ENCODE measurements around the gene KANK4. TPM values are rescaled to one million over a fixed set of nuclear protein-coding genes. Genes with fewer than 3 reads are reported as not detected.

The KANK4 gene
- total RNA-seq, 2 experiments from 2014 or later = not detected

DNA sequence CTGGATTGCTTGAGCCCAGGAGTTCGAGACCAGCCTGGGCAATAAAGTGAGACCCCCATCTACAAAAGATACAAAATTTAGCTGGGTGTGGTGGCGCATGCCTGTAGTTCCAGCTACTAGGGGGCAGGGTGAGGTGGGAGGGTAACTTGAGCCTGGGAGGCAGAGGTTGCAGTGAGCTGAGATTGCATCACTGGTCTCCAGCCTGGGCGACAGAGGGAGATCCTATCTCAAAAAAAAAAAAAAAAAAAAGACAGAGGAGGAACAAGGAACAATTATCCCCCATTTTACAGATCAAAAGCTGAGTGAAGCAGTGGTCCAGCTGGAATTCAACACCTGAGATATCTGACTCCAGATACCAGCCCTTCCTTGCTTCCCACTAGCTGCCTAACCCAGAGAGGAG, 89.8 kb downstream of the KANK4 start:
- H3K27ac ChIP-seq (ENCODE audit: low read depth, low read length, poor library complexity, severe bottlenecking) = no peak overlapping the region
- H4K20me1 ChIP-seq (ENCODE audit: insufficient read depth, low read length) = no peaks in the 10 kb centered on the region
- H3K79me2 ChIP-seq (ENCODE audit: insufficient read depth, low read depth, low read length) = no peaks in the 10 kb centered on the region
- no peak overlapping the region for H3K4me3 ChIP-seq (ENCODE audit: low read depth, low read length, poor library complexity, severe bottlenecking)
- H3K4me2 ChIP-seq (ENCODE audit: low read length) = no peak overlapping the region
- ChIA-PET CTCF (ENCODE audit: unreplicated experiment) (no interaction called here), POLR2A (no interaction called here)
- H3K4me1 ChIP-seq (ENCODE audit: insufficient read depth, low read length, poor library complexity, severe bottlenecking) = no peaks in the 10 kb centered on the region
- BruUV-seq (replicated peaks) = no TSS peak
- H3K9me2 ChIP-seq (ENCODE audit: insufficient read depth, low read length) = no peaks in the 10 kb centered on the region
- intact Hi-C loops (cut with micrococcal nuclease; ENCODE audit: unreplicated experiment) = no loop called here
- no peak for TF ChIP-seq EZH2phosphoT487 (IDR thresholded peaks at IDR 0.05; ENCODE audit: borderline replicate concordance, low read depth, low read length)
- TF ChIP-seq, protein P1, sequence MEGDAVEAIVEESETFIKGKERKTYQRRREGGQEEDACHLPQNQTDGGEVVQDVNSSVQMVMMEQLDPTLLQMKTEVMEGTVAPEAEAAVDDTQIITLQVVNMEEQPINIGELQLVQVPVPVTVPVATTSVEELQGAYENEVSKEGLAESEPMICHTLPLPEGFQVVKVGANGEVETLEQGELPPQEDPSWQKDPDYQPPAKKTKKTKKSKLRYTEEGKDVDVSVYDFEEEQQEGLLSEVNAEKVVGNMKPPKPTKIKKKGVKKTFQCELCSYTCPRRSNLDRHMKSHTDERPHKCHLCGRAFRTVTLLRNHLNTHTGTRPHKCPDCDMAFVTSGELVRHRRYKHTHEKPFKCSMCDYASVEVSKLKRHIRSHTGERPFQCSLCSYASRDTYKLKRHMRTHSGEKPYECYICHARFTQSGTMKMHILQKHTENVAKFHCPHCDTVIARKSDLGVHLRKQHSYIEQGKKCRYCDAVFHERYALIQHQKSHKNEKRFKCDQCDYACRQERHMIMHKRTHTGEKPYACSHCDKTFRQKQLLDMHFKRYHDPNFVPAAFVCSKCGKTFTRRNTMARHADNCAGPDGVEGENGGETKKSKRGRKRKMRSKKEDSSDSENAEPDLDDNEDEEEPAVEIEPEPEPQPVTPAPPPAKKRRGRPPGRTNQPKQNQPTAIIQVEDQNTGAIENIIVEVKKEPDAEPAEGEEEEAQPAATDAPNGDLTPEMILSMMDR (conservative IDR thresholded peaks at IDR 0.05; ENCODE audit: low read length) = no peak
- no peak overlapping the region for H2AFZ ChIP-seq (ENCODE audit: low read length)
- no peaks in the 10 kb centered on the region for H3K36me3 ChIP-seq (ENCODE audit: insufficient read depth, low read length)
- DNase-seq (ENCODE audit: low spot score) = no peak
- no peaks in the 10 kb centered on the region for H3K9me3 ChIP-seq (ENCODE audit: low read length)

DNA sequence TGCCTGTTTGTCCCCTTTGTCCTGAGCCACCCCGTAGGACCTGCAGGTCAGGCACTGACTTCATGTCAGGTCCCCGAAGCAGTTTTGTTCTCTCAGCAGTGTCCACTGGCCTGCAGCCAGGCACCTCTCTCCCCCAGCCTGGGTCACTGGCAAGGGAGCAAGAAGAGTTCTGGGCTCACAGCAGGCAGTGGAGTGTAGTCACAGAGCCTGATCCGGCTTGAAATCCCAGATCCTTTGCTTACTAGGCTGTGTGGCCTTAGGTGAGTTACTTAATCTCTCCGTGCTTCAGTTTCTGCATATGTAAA, 90.4 kb downstream of the KANK4 start:
- Histone ChIP-seq H3K9me2 (ENCODE audit: insufficient read depth, low read length) (no peaks in the 10 kb centered on the region), H3K36me3 (ENCODE audit: insufficient read depth, low read length) (no peaks in the 10 kb centered on the region), H3K9me3 (ENCODE audit: low read length) (no peaks in the 10 kb centered on the region), H3K27ac (ENCODE audit: low read depth, low read length, poor library complexity, severe bottlenecking) (no peak overlapping the region), H2AFZ (ENCODE audit: low read length) (no peak overlapping the region), H3K4me1 (ENCODE audit: insufficient read depth, low read length, poor library complexity, severe bottlenecking) (no peaks in the 10 kb centered on the region), H3K4me2 (ENCODE audit: low read length) (no peak overlapping the region), H3K4me3 (ENCODE audit: low read depth, low read length, poor library complexity, severe bottlenecking) (no peak overlapping the region), H3K79me2 (ENCODE audit: insufficient read depth, low read depth, low read length) (no peaks in the 10 kb centered on the region), H4K20me1 (ENCODE audit: insufficient read depth, low read length) (no peaks in the 10 kb centered on the region)
- ChIA-PET POLR2A (no interaction called here), CTCF (ENCODE audit: unreplicated experiment) (no interaction called here)
- no TSS peak for BruUV-seq (replicated peaks)
- intact Hi-C loops (cut with micrococcal nuclease; ENCODE audit: unreplicated experiment) = no loop called here
- DNase-seq (ENCODE audit: low spot score) = no peak
- TF ChIP-seq, protein P1 (conservative IDR thresholded peaks at IDR 0.05; ENCODE audit: low read length) = no peak
- no peak for TF ChIP-seq EZH2phosphoT487 (IDR thresholded peaks at IDR 0.05; ENCODE audit: borderline replicate concordance, low read depth, low read length)

DNA sequence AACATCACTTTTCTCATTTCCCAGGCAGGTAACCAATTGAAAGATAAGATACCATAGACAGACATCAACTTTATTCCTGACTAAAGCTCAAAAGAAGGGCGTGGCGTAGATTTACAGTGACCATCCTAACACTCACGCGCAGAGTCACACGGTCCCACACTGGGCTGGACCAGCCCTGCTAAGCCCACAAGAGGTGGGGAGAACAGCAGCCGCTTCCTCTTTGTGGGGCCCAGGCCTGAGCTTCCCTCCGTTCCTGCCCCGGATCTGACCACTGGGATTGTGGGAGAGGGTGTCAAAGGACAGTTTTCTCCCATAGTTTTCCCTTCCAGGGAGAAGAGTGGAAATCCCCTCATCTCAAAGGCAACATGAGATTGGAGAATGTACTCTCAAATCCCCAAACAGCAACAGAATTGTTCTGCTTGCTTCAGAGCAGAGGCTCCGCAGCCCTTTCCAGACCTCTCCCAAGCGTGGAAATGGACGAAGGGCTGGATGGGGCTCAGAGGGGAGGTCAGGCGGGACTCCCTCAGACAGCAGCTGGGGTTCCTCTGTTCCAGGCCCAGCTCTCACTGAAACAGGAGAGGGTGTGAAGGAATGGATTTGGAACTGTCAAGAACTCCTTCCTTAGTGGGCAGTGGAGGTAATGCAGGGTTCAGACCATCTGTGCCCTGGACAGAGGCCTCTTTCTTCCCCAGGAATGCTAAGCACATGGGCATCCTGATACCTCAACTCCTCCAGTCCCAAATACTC, 90.9 kb downstream of the KANK4 start:
- Histone ChIP-seq H3K36me3 (ENCODE audit: insufficient read depth, low read length) (no peaks in the 10 kb centered on the region), H4K20me1 (ENCODE audit: insufficient read depth, low read length) (no peaks in the 10 kb centered on the region), H3K9me3 (ENCODE audit: low read length) (no peaks in the 10 kb centered on the region), H2AFZ (ENCODE audit: low read length) (no peak overlapping the region), H3K27ac (ENCODE audit: low read depth, low read length, poor library complexity, severe bottlenecking) (no peak overlapping the region), H3K79me2 (ENCODE audit: insufficient read depth, low read depth, low read length) (no peaks in the 10 kb centered on the region), H3K4me1 (ENCODE audit: insufficient read depth, low read length, poor library complexity, severe bottlenecking) (no peaks in the 10 kb centered on the region), H3K4me3 (ENCODE audit: low read depth, low read length, poor library complexity, severe bottlenecking) (no peak overlapping the region), H3K9me2 (ENCODE audit: insufficient read depth, low read length) (no peaks in the 10 kb centered on the region), H3K4me2 (ENCODE audit: low read length) (no peak overlapping the region)
- TF ChIP-seq, protein P1 (conservative IDR thresholded peaks at IDR 0.05; ENCODE audit: low read length) = no peak
- no peak for TF ChIP-seq EZH2phosphoT487 (IDR thresholded peaks at IDR 0.05; ENCODE audit: borderline replicate concordance, low read depth, low read length)
- POLR2A ChIA-PET = no interaction called here
- CTCF ChIA-PET (ENCODE audit: unreplicated experiment) = no interaction called here
- no TSS peak for BruUV-seq (replicated peaks)
- no peak for DNase-seq (ENCODE audit: low spot score)
- intact Hi-C loops (cut with micrococcal nuclease; ENCODE audit: unreplicated experiment) = no loop called here
